GM12878 (cell line): ENCODE results near the gene LRP2BP. TPM values are rescaled to one million over a fixed set of nuclear protein-coding genes. Genes with fewer than 3 reads are reported as not detected.
A peak's percentile ranks its signal among the peaks of the same experiment; 100 is the strongest.

Experiments used
- BCL3 ChIP-seq: IDR thresholded peaks from 2 replicates; pipeline ENCODE4 v1.6.1; 2011; ENCODE audit warnings: borderline replicate concordance, low read depth, mild to moderate bottlenecking, moderate library complexity, low read length; ENCODE audit not compliant: insufficient read depth, poor library complexity, severe bottlenecking
- EP300 ChIP-seq, 2 experiments: fragments of 150-350 bp in 1 of 2; IDR thresholded peaks; 2 replicates each; pipeline ENCODE4 v1.6.1; 2011 to 2012; ENCODE audit warnings: low read depth in 2 of 2, low read length in 2 of 2, borderline replicate concordance in 1 of 2, improper control_type of control experiment in 1 of 2, inconsistent platforms in 1 of 2; ENCODE audit not compliant: control insufficient read depth in 1 of 2
- FOXM1 ChIP-seq: IDR thresholded peaks from 2 replicates; pipeline ENCODE4 v1.6.1; 2012; ENCODE audit warnings: low read depth, mild to moderate bottlenecking, inconsistent platforms, low read length, moderate library complexity
- GABPA ChIP-seq: IDR thresholded peaks from 2 replicates; pipeline ENCODE4 v1.6.1; 2014; ENCODE audit warnings: antibody characterized with exemption, low read depth, mild to moderate bottlenecking, inconsistent platforms
- IRF4 ChIP-seq: IDR thresholded peaks from 2 replicates; pipeline ENCODE4 v1.6.1; 2011; ENCODE audit warnings: low read depth, low read length
- MLLT1 ChIP-seq: fragments of 450-650 bp; IDR thresholded peaks from 2 replicates; pipeline ENCODE4 v1.6.1; 2016; ENCODE audit warnings: mild to moderate bottlenecking
- NBN ChIP-seq: fragments of 450-650 bp; IDR thresholded peaks from 2 replicates; pipeline ENCODE4 v1.6.1; 2016
- PKNOX1 ChIP-seq: fragments of 450-650 bp; IDR thresholded peaks from 2 replicates; pipeline ENCODE4 v1.6.1; 2016; ENCODE audit warnings: mild to moderate bottlenecking
- RELB ChIP-seq: fragments of 450-650 bp; IDR thresholded peaks from 2 replicates; pipeline ENCODE4 v1.6.1; 2017; ENCODE audit warnings: low read depth, mild to moderate bottlenecking, moderate library complexity
- RFX5 ChIP-seq: IDR thresholded peaks from 2 replicates; pipeline ENCODE4 v1.6.1; 2011; ENCODE audit warnings: low read depth, low read length, improper control_type of control experiment
- SKIL ChIP-seq: fragments of 450-650 bp; IDR thresholded peaks from 2 replicates; pipeline ENCODE4 v1.6.1; 2017; ENCODE audit warnings: mild to moderate bottlenecking, low read depth, inconsistent platforms; ENCODE audit not compliant: poor library complexity, severe bottlenecking
- SRF ChIP-seq, 2 experiments: IDR thresholded peaks; 2 replicates each; pipeline ENCODE4 v1.6.1; 2011; ENCODE audit warnings: low read depth in 2 of 2, low read length in 2 of 2, mild to moderate bottlenecking in 1 of 2, moderate library complexity in 1 of 2
- ZNF24 ChIP-seq: fragments of 450-650 bp; IDR thresholded peaks from 2 replicates; pipeline ENCODE4 v1.6.1; 2017; ENCODE audit warnings: antibody characterized with exemption, mild to moderate bottlenecking
- ZNF384 ChIP-seq: IDR thresholded peaks from 2 replicates; pipeline ENCODE4 v1.6.1; 2012; ENCODE audit warnings: low read depth, mild to moderate bottlenecking, low read length, improper control_type of control experiment, borderline replicate concordance
- ZNF592 ChIP-seq: fragments of 450-650 bp; IDR thresholded peaks from 2 replicates; pipeline ENCODE4 v1.6.1; 2017; ENCODE audit warnings: mild to moderate bottlenecking, moderate library complexity
- polyA plus RNA-seq, 11 experiments: library from polyadenylated mRNA; depleted of rRNA in 4 of 11; unstranded in 6 of 11; stranded (reverse) in 5 of 11; fragments of >200 nt; fragmentation: Nextera tagmentation in 4 of 11; fragmentation: Illumina TruSeq in 1 of 11; extraction: Ambion mirVana in 4 of 11; extraction: Trizol in 1 of 11; gene quantifications; 1 replicate in 1 of 11; 2 replicates in 10 of 11; pipeline versions ENCODE4 v1.2.1 to v1.2.3, GENCODE V29; 2011 to 2016; ENCODE audit warnings: inconsistent platforms in 2 of 11, missing spikeins in 2 of 11, low read depth in 1 of 11
- total RNA-seq, 4 experiments: library from RNA; depleted of rRNA in 3 of 4; stranded (reverse); fragments of >200 nt in 3 of 4; fragmentation: Illumina TruSeq in 1 of 4; extraction: Trizol in 1 of 4; gene quantifications; 2 replicates each; pipeline versions ENCODE4 v1.2.1 to v1.2.3, GENCODE V29; 2013 to 2021

LRP2BP gene
- total and polyA plus RNA-seq, 10 of the 15 experiments (the other 5 are each of a cell fraction or from before 2014, with no cell fraction given) = 0.27 to 5.2 (median 1.0) TPM

- TF ChIP-seq MLLT1 = no peak
- TF ChIP-seq FOXM1 = peak; percentile 84
- 0 out of 2 replicates have a peak, but pooled peaks have one; percentile 5 for TF ChIP-seq ZNF24
- TF ChIP-seq SRF (IDR thresholded peaks at IDR 0.05; ENCODE audit: low read depth in 2 of 2, low read length in 2 of 2) = no peak
- TF ChIP-seq BCL3 = peak; percentile 50
- TF ChIP-seq ZNF384 = 0 out of 2 replicates have a peak, but pooled peaks have one; percentile 11
- peak; percentile 75 for TF ChIP-seq IRF4
- no peak for TF ChIP-seq NBN
- 0 out of 2 replicates have a peak, but pooled peaks have one; percentile 16 for TF ChIP-seq RELB
- no peak for TF ChIP-seq RFX5
- 0 out of 2 replicates have a peak, but pooled peaks have one; percentile 5 for TF ChIP-seq GABPA
- no peak for TF ChIP-seq ZNF592
- peak; percentile 11; the same call in 1 of the 2 replicates for TF ChIP-seq PKNOX1
- peak; percentile 51 to 55; a peak in 3 of 4 replicates for TF ChIP-seq EP300 (IDR thresholded peaks at IDR 0.05; ENCODE audit: borderline replicate concordance in 1 of 2, control insufficient read depth in 1 of 2, low read depth in 2 of 2, low read length in 2 of 2)
- peak; percentile 15 for TF ChIP-seq SKIL
Observed at GRCh38 chr4:185332575-185333464, 62.9 kb downstream of the LRP2BP start (continued).
